Left lung (tissue), 10 donors: Measurements from ENCODE around the gene PIGL. TPM values are rescaled to one million over a fixed set of nuclear protein-coding genes. Genes with fewer than 3 reads are reported as not detected.
A peak's percentile ranks its signal among the peaks of the same experiment; 100 is the strongest.

Experiments used
- ATAC-seq: fragments of 200-7000 bp; cut with Tn5 transposase; one replicate; pipeline ENCODE4 v1.9.1; 2020; ENCODE audit warnings: moderate library complexity
- DNase-seq, 4 donors: peaks; one replicate each; pipeline ENCODE4 v3.0.0-alpha.2; 2013 to 2020
- H3K27ac ChIP-seq, 2 donors: fragments of 200-600 bp; sonication (generic) in 1 of 2; one replicate each; pipeline versions ENCODE4 v1.5.0 to v1.8.0; 2020 to 2021
- H3K27me3 ChIP-seq, 2 donors: fragments of 200-600 bp; sonication (generic) in 1 of 2; one replicate each; pipeline versions ENCODE4 v1.5.0 to v1.8.0; 2020 to 2021
- H3K36me3 ChIP-seq, 2 donors: fragments of 200-600 bp; sonication (generic) in 1 of 2; one replicate each; pipeline versions ENCODE4 v1.5.0 to v1.8.0; 2020 to 2021
- H3K4me1 ChIP-seq, 2 donors: fragments of 200-600 bp; one replicate each; pipeline ENCODE4 v1.8.0; 2021
- H3K4me3 ChIP-seq, 2 donors: fragments of 200-600 bp; sonication (generic) in 1 of 2; one replicate each; pipeline versions ENCODE4 v1.5.0 to v1.8.0; 2020 to 2021; ENCODE audit warnings: mild to moderate bottlenecking in 1 of 2
- H3K9me3 ChIP-seq, 2 donors: fragments of 200-600 bp; sonication (generic) in 1 of 2; one replicate each; pipeline versions ENCODE4 v1.5.0 to v1.8.0; 2020 to 2021
- intact Hi-C, 2 donors: fragments of 100-400 bp; cut with DNase I; formaldehyde crosslinking; loops; one replicate each; pipeline versions ENCODE4 v1.11.2 to v1.14.2; 2022
- polyA plus RNA-seq, 6 donors: library from polyadenylated mRNA; unstranded; fragments of 120-200 nt; gene quantifications; one replicate each; pipeline ENCODE4 v1.2.1, GENCODE V29; 2013; ENCODE audit not compliant: insufficient read length in 6 of 6
- total RNA-seq, 2 donors: library from RNA; stranded (reverse); fragmentation: NEBNext Ultra II Directional; extraction: Animal tissue kit (Norgen Biotek cat#: 25700); gene quantifications; one replicate each; pipeline ENCODE4 v1.2.1, GENCODE V29; 2021
- TF ChIP-seq, protein P1 (sequence below), 2 donors: fragments of 200-600 bp; sonication (generic) in 1 of 2; IDR thresholded peaks; one replicate each; pipeline versions ENCODE4 v1.5.0 to v1.8.0; 2021; ENCODE audit warnings: antibody characterized with exemption in 2 of 2
- donor health status: DM: no; HTN: yes; CAD: no.
- donor health status: DM: no; HTN: no; CAD: no.

Gene PIGL
- total and polyA plus RNA-seq, 8 donors: 15.9 to 56.0 (median 40.5) TPM

DNA sequence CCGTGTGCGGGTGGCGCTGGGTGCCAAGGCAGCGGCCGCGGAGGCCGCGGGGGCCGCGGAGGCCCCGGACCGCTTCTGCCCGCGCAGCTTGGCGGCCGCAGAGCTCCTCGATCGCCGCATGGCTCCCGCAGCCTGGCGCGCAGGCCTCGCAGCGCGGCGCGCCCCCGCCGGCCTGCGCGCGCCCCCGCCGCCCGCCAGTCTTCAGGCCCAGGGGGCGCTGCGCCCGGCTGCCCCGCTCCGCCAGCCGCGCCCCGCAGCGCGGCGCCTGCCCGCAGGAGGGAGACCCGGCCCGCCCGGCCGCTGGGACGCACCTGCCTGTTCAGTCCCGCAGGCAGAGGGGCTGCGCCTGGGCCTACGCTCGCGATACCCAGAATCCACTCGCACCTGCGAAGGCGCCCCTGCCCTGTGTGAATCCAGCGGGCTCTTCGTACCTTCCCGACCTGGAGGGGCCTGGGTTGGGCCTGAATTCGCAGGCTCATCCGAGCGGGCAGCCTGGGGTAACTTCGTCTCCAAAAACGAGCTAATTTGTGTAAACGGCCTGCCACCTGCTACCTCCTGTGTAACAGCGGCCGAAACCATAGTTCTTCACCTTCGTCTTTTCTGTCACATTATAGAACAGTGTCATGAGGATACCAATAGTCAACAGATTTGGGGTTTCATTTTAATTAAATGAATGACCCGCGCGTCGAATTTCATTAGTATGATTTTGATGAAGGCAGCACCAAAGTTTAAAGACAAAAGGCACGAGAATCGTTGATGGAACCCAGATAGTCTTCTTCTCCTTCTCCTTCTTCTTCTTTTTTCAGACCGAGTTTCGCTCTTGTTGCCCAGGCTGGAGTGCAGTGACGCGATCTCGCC lies 136.5 kb downstream of the PIGL start, which contains the start of gene CENPV:
CENPV (minus strand) TSS at position 153 of the 858 bp plus-strand sequence; CDS start at position 120, 33 bp downstream.
- Histone ChIP-seq H3K27ac (no peak within 1 kb of the TSS), H3K9me3 (no peaks in the 10 kb centered on the region), H3K4me1 (peaks cover 0 to 16% of the 10 kb centered on the region in 2 donors), H3K27me3 (peaks cover 0 to 33% of the 10 kb centered on the region in 2 donors), H3K36me3 (peaks cover 0 to 10% of the 10 kb centered on the region in 2 donors), H3K4me3 (peak within 1 kb of the TSS; percentile 41 to 64)
- peak; percentile 81 for ATAC-seq
- DNase-seq: peak in 3 of 4 donors; percentile 50 to 87 (median 69)
- intact Hi-C loops: no loop called here
- TF ChIP-seq, protein P1, sequence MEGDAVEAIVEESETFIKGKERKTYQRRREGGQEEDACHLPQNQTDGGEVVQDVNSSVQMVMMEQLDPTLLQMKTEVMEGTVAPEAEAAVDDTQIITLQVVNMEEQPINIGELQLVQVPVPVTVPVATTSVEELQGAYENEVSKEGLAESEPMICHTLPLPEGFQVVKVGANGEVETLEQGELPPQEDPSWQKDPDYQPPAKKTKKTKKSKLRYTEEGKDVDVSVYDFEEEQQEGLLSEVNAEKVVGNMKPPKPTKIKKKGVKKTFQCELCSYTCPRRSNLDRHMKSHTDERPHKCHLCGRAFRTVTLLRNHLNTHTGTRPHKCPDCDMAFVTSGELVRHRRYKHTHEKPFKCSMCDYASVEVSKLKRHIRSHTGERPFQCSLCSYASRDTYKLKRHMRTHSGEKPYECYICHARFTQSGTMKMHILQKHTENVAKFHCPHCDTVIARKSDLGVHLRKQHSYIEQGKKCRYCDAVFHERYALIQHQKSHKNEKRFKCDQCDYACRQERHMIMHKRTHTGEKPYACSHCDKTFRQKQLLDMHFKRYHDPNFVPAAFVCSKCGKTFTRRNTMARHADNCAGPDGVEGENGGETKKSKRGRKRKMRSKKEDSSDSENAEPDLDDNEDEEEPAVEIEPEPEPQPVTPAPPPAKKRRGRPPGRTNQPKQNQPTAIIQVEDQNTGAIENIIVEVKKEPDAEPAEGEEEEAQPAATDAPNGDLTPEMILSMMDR (IDR thresholded peaks at IDR 0.05): no peak

DNA sequence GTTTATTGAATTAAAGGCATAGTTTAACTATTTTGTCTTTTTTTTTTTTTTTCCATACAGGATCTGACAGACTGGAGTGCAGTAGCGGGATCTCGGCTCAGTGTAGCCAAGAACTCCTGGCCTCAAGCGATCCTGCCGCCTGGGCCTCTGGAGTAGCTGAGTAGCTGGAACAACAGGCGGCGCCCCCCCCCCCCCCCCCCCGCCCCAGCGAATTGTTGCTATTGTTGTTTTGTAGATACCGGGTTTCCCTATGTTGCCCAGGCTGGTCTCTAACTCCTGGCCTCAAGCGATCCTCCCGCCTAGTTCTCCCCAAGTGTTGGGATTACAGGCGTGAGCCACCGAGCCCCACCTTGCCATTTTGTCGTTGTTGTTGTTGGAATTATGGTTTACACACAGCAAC lies 137.6 kb downstream of the PIGL start:
- Histone ChIP-seq H3K4me3 (no peak overlapping the region), H3K36me3 (no peaks in the 10 kb centered on the region), H3K27me3 (peaks cover 0 to 33% of the 10 kb centered on the region in 2 donors), H3K4me1 (peaks cover 0 to 16% of the 10 kb centered on the region in 2 donors), H3K27ac (no peak overlapping the region), H3K9me3 (no peaks in the 10 kb centered on the region)
- TF ChIP-seq, protein P1 (IDR thresholded peaks at IDR 0.05): no peak
- intact Hi-C loops: no loop called here
- ATAC-seq (no peak), DNase-seq (no peak)

DNA sequence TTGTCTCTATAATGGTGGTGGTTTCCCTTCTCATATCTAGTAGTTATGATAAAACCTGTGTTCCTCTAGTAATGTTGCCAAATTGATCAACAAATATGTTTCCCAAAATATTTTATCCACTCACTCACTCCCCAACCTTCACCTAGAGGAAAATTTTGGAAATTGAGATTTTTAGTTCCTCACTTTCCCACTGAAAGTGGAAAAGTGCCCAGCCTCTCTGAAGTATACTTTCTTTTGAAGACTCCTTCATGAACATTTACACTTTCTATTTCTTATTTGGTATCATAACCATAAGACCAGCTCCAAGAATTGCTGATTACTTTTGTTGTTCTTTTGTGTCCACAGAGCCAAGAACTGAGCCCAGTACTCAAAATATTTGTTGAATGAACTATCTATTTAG lies 141.4 kb downstream of the PIGL start:
- H3K27ac ChIP-seq: no peak overlapping the region
- H3K4me3 ChIP-seq: no peak overlapping the region
- intact Hi-C loops: no loop called here
- ATAC-seq (no peak), DNase-seq (no peak)
- H3K9me3 ChIP-seq: no peaks in the 10 kb centered on the region
- TF ChIP-seq, protein P1 (IDR thresholded peaks at IDR 0.05): no peak
- H3K27me3 ChIP-seq: peaks cover 0 to 14% of the 10 kb centered on the region in 2 donors
- H3K36me3 ChIP-seq: no peaks in the 10 kb centered on the region
- H3K4me1 ChIP-seq: peaks cover 0 to 5% of the 10 kb centered on the region in 2 donors

DNA sequence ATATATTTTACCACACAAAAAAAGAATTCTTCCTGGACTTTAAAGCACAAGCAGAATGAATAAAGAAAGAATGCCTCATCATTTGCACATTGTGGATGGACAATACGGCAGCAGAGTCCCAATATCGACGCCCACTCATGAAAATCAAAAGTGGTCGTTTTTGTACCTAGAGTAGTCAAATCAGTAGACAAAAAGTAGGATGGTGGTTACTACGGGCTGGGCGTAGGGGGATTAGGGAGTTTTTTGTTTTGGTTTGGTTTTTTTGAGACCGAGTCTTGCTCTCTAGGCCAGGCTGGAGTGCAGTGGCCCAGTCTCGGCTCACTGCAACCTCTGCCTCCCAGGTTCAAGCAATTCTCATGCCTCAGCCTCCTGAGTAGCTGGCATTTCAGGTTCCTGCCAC lies 144.9 kb downstream of the PIGL start:
- TF ChIP-seq, protein P1 (IDR thresholded peaks at IDR 0.05): no peak
- intact Hi-C loops: loop anchor here in 1 of 2 donors (10.0 kb wide), 1 partner anchor 73 kb away; no protein-coding TSS in a partner anchor
- no peak overlapping the region for H3K4me3 ChIP-seq
- H3K9me3 ChIP-seq: no peaks in the 10 kb centered on the region
- H3K4me1 ChIP-seq: peaks cover 0 to 4% of the 10 kb centered on the region in 2 donors
- DNase-seq (no peak), ATAC-seq (no peak)
- no peaks in the 10 kb centered on the region for H3K27me3 ChIP-seq
- no peaks in the 10 kb centered on the region for H3K36me3 ChIP-seq
- H3K27ac ChIP-seq: no peak overlapping the region
